ENCODE data around the gene MACROD1. TPM values are rescaled to one million over a fixed set of nuclear protein-coding genes. Genes with fewer than 3 reads are reported as not detected.
A peak's percentile ranks its signal among the peaks of the same experiment; 100 is the strongest.

MACROD1 gene
- total and polyA plus RNA-seq, 9 of the 15 experiments (the other 6 are each of a cell fraction or from before 2014, with no cell fraction given), result 1.1 to 60.0 (median 26.4) TPM

- TF ChIP-seq RFX7 (CRISPR knock-in tag; IDR thresholded peaks at IDR 0.05), result no peak
- TF ChIP-seq ETV1 (tag; conservative IDR thresholded peaks at IDR 0.05; ENCODE audit: low read depth), result no peak
- no peak for TF ChIP-seq SIN3B (IDR thresholded peaks at IDR 0.05; ENCODE audit: low read depth)
- no peak for TF ChIP-seq ZBED1 (IDR thresholded peaks at IDR 0.05)
- TF ChIP-seq ZNF57 (CRISPR knock-in tag; IDR thresholded peaks at IDR 0.05), result 0 out of 2 replicates have a peak, but pooled peaks have one; percentile 31
- TF ChIP-seq CBFB (CRISPR knock-in tag; IDR thresholded peaks at IDR 0.05), result no peak
- no peak for TF ChIP-seq LEF1 (IDR thresholded peaks at IDR 0.05)
- no peak for TF ChIP-seq ZNF507 (tag; conservative IDR thresholded peaks at IDR 0.05)
- TF ChIP-seq ZNF449 (CRISPR knock-in tag; IDR thresholded peaks at IDR 0.05), result no peak
- no peak for TF ChIP-seq PHB (CRISPR knock-in tag; IDR thresholded peaks at IDR 0.05)
- no peak for TF ChIP-seq ZNF696 (CRISPR knock-in tag; conservative IDR thresholded peaks at IDR 0.05)
- no peak for TF ChIP-seq CHD1 (IDR thresholded peaks at IDR 0.05; ENCODE audit: low read length)
- no peak for TF ChIP-seq ZNF124 (CRISPR knock-in tag; IDR thresholded peaks at IDR 0.05)
- TF ChIP-seq ATF7 (IDR thresholded peaks at IDR 0.05), result peak; percentile 83
- TF ChIP-seq CBFA2T2 (conservative IDR thresholded peaks at IDR 0.05), result peak; percentile 92
- peak; percentile 75 for TF ChIP-seq POLR2G (IDR thresholded peaks at IDR 0.05; ENCODE audit: low read depth, low read length)
- TF ChIP-seq NRF1 (conservative IDR thresholded peaks at IDR 0.05 in 1 of 2, IDR thresholded peaks at IDR 0.05 in 1 of 2), result peak; percentile 85 to 88
- no peak for TF ChIP-seq ZC3H11A (IDR thresholded peaks at IDR 0.05; ENCODE audit: low read depth, low read length)
- peak; percentile 56; the same call in 1 of the 2 replicates for TF ChIP-seq PHF21A (IDR thresholded peaks at IDR 0.05; ENCODE audit: borderline replicate concordance, low read depth)
- no peak for TF ChIP-seq RBM15 (IDR thresholded peaks at IDR 0.05; ENCODE audit: insufficient read depth, low read length)
- TF ChIP-seq HNRNPUL1 (IDR thresholded peaks at IDR 0.05; ENCODE audit: low read length), result no peak
- no peak for TF ChIP-seq SRSF7 (optimal IDR thresholded peaks at IDR 0.05; ENCODE audit: low read depth, low read length)
- TF ChIP-seq GABPB1 (CRISPR knock-in tag; IDR thresholded peaks at IDR 0.05), result peak; percentile 37; the same call in 1 of the 2 replicates
Measured at GRCh38 chr11:64181506-64182411, 15.8 kb upstream of the MACROD1 start (continued).
